GM19193 (cell line): Measurements from ENCODE around the gene TAS2R19.
"Not testable (repeated sequence)": the region's sequence is repeated elsewhere in the genome, so short reads cannot be mapped to it uniquely, and the experiment has no call there.

Experiments
- POLR2A ChIP-seq: IDR thresholded peaks from 4 replicates; pipeline ENCODE4 v1.6.1; 2011; ENCODE audit not compliant: insufficient read depth, insufficient read length; ENCODE audit errors: extremely low read depth

TAS2R19 gene, protein sequence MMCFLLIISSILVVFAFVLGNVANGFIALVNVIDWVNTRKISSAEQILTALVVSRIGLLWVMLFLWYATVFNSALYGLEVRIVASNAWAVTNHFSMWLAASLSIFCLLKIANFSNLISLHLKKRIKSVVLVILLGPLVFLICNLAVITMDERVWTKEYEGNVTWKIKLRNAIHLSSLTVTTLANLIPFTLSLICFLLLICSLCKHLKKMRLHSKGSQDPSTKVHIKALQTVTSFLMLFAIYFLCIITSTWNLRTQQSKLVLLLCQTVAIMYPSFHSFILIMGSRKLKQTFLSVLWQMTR

DNA sequence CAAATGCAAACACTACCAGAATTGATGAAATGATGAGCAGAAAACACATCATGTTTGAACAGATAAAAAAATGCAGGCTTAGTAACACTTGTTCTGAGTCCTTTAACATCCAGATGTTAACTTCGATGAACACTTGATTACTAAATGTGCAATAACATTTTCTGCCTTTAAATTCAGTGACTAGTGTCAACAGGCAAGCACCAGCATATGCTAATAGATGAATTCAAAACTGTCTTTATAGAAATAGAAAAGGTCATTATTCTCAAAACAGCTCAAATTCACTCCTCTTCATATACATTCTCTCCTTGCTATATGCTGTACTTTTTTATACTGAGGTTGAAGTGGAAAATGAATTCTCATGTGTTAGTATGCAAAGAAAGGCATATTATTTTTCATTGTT, at the start of gene TAS2R19:
Gene TAS2R19 (minus strand): TSS at position 101 of the 400 bp plus-strand sequence. CDS start 49 bp downstream, at position 52.
- no peak for TF ChIP-seq POLR2A

DNA sequence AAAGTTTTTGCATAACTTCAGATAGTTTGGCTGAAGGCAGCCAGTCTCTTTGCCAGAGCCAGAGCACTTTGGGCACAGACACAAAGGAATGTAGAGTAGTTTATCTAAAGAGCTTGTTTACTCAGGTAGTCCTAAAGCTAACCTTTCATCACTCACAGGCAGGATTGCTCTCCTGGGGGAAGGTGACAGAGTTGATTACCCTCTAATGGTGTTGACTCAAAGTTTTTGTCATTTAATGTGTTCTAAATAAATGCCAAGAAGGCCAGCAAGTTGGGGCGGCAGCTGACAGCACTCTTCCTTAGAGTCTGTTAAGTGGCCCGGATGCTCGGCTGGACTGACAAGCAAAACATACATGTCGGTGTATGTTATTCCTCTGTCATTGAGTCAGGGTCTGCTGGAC, 49.0 kb upstream of the TAS2R19 start:
- TF ChIP-seq POLR2A = no peak

DNA sequence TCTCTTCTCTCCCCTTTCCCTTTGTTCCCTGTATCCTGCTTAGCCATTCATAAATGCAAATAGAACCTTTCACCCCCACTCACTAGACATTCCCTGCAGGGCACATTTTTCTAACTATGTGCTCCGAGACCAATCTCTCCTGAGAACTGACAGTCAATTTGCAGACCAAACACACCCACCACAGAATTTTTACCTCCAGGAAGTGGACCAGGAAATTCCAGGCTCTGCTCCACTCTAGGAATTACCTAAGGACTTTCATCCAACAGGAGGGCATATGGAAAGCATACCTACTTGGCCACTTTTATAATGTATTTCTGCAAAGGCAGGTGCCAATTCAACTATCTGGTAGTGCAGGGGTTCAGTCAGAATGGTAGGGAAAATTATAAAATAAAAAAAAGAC, 48.6 kb upstream of the TAS2R19 start:
- no peak for TF ChIP-seq POLR2A

DNA sequence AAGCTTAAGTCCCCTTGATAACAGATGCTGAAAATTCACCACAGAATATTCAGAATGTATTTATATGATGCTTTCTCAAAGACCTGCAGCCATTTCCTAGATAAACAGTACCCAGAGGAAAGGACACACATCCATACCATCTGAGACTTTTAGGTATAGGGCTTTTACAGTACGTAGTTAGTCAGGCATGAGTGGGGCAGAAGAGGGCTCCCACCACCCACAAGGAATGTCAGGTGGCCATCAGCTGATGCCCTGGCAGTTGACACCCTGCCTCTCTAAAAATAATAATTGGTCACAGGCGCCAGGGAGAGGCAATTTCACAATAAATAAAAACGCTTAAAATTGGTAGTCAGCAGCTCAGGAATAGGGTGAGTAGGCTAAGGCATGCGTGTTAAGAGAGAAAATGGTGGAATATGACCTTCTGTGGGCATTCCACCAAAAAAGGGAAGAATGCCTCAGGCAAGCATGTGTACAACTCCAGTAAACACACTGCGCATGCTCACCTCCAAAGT, 47.5 kb upstream of the TAS2R19 start:
- no peak for TF ChIP-seq POLR2A

DNA sequence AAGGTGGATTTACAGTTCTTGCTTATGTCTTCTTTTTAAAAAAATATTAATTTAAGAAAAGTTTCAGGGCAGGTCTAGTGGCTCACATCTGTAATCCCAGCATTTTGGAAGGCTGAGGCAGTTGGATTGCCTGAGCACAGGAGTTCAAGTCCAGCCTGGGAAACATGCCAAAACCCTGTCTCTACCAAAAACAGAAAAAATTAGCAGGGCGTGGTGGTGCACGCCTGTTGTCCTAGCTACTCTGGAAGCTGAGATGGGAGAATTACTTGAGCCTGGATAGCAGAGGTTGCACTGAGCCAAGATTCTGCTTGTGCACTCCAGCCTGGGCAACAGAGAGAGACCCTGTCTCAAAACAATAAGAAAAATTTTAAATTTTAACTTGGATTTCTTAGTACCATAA, 45.1 kb upstream of the TAS2R19 start:
- TF ChIP-seq POLR2A = no peak

DNA sequence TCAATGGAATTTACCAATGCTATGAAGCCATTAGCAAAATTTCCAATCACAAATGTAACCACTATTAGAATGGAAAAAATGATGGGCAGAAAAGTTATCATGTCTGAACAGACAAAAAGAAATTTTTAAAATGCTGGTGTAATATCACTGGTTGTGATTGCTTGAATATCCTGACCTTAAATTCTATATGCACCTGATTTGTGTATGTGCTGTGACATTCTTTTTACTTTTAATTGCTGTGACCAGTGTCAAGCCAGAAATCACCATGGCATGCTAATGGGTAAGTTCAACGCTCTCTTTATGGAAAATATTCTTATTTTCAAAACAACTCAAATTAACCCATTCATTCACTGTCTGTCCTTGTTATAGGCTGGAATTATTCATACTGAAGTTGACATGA, 39.8 kb upstream of the TAS2R19 start, which contains the start of gene TAS2R46:
Gene TAS2R46 (minus strand): TSS at position 101 of the 400 bp plus-strand sequence. CDS start 0 bp downstream, at position 101.
- TF ChIP-seq POLR2A = not testable (repeated sequence)

DNA sequence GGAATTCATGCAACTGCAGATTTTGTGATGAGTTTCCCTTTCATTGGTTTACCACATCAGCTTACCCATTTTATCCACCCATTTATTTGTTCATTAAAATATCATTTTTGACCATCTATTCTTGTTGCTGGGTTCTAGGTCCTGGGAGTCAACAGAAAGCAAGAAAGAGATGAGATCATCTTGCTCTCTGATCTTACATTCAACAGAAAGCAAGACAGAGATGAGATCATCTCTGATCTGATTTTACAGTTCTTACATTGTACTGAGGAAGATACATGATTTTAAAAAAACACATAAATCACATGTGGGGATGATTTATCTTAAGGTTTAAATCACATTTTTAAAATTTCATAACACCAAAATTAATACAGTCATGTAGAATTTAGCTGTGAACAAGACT, 37.4 kb upstream of the TAS2R19 start:
- TF ChIP-seq POLR2A = no peak

DNA sequence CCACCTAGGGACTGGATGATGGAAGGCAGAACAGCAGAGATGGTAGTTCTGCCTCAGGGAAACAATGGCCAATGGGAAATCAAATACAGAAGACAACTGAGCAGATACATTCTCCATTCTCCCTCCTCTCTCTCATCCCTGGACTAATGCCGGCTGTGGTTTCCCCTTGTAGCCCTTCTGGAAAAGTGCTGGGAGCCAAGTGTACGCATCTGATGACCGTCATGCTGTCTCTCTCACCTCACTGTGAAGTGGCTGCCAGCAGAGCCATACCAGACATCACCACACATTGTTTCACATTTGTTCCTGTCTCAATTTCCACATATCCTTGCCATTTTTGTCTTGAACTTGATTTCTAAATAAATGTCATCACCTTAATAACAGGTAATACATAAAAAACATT, 36.6 kb upstream of the TAS2R19 start:
- no peak for TF ChIP-seq POLR2A

DNA sequence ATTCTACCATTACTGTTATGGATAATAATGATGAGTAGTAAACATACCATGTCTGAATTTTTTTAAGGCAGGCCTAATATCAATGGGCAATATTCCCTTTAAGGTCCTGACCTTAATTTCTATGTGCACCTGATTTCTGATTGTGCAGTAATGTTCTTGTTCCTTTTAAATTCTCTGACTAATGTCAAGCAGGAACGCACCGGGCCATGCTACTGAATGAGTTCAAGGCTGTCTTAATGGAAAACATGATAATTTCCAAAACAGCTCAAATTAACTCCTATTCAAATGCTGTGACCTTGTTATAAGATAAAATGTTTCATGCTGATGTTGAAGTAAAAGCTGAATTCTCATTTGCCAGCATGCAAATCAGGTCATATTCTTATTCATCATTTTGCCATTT, 32.9 kb upstream of the TAS2R19 start:
- TF ChIP-seq POLR2A = no peak

DNA sequence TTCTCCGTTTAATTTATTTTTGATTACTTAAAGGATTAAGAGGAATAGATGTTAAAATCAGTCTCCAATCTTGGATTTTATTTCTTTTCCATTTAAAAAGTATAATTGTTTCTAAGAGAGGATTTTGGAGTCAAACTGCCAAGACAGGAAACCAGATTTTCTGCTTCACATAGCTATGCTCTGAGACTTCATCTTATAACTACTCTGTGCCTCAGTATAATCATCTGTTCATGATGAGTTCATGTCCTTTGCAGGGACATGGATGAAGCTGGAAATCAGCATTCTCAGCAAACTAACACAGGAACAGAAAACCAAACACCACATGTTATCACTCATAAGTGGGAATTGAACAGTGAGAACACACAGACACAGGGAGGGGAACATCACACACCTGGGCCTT, 17.7 kb upstream of the TAS2R19 start:
- TF ChIP-seq POLR2A = no peak

DNA sequence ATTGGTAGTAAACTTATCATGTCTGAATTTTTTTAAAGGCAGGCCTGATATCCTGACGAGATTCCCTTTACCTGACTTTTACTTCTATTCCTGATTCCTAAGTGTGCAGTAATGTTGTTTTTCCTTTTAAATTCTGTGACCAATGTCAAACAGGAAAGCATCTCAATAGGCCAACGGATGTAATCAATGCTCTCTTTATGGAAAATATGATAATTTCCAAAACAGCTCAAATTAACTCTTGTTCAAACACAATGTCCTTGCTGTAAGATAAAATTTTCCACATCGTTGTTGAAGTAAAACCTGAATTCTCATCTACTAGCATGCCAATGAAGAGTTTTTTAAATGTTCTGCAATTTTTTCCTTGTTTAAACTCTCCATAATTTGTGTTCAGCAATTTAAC, 16.8 kb upstream of the TAS2R19 start:
- TF ChIP-seq POLR2A = no peak

DNA sequence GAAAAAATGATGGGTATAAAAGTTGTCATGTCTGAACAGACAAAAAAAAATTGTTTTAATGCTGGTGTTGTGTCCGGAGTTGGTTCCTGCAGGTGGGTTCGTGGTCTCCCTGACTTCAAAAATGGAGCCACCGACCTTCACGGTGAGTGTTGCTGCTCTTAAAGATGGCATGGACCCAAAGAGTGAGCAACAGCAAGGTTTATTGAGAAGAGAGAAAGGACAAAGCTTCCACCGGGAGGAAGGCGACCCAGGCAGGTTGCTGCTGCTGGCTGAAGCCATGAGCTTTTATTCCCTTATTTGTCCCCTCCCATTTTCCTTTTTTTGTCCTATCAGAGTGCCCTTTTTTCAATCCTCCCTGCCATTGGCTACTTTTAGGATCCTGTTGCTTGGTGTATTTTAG, 8.9 kb upstream of the TAS2R19 start, which contains the start of gene TAS2R31:
Gene TAS2R31 (minus strand): TSS at position 101 of the 400 bp plus-strand sequence. CDS start 72 bp downstream, at position 29.
- TF ChIP-seq POLR2A = no peak

DNA sequence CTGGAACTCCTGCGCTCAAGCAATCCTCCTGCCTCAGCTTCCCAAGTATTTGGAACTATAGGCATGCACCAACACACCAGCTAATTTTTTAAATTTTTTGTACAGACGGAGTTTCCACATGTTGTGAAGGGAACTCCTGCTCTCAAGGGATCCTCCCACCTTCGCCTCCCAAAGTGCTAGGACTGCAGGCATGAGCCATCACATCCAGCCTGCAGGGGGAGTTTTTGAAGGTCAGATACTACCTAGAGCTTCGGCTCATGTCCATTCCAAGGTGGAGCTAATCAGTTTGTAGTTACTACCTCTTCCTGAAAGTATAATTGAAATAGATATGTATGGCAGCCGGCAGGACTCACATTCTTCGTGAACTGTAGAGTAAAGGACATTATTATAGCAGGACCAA, 3.7 kb upstream of the TAS2R19 start:
- TF ChIP-seq POLR2A = no peak

DNA sequence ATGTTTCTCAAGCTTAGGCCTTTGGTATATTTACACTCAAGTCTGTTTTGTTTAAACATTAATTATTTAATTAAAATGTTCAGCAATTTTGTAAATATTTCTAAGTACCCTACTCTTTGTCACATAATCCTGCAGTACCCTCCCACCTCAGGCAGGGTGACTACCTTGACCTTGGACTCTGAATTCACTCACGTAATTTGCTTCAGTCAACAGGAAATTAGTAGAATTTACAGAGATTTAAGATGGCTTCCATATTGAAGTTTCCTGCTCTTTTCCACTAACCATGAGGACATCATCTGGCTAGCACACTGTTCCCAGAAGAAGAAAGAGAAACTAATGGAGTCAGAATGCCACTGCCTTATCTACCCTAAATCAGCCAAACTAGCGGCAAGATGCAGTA, 967 bp upstream of the TAS2R19 start:
- TF ChIP-seq POLR2A = no peak

DNA sequence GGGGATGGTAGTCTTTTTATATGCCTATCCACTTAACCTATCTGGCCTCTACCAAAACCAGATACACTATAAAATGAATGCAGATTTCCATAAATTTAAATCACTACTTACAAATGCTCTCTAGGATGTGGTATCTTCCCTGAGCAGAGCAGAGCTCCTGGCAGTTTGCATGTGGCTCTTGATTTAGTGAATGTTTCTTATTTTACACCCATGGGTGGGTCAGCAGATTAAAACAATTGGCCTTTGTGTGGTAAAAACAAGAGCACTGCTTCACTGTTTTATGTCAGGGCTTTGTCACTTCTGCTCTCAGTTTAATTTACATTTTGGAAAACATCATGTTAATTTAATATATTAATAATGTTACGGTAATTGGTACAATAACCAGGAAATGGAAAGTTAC, 5.5 kb downstream of the TAS2R19 start:
- no peak for TF ChIP-seq POLR2A

DNA sequence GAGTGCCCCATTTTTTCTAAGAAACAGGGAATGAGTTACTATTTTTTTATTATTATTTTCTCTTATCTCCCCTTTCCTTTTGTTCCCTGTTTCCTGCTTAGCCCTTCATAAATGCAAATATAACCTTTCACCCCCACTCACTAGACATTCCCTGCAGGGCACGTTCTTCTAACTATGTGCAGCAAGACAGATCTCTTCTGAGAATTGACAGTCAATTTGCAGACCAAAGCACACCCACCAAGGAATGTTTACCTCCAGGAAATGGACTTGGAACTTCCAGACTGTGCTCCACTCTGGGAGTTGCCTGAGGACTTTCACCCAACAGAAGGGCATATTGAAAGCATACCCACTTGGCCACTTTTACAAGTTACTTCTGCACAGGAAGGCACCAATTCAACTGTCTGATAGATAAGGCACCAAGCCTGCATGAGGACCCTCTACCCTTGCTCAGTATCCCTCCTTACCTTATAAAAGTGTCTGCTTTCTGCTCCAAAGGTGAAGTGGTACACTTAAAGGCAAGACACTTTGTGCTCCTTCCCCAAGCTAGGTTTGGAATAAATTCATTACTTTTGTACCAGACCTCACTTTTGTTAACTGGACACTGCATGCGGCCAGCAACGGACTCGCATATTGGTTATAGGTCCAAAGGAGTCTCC, 6.5 kb downstream of the TAS2R19 start:
- no peak for TF ChIP-seq POLR2A
